AG04449 (cell line): Measurements from ENCODE around the gene SOX6.
A peak's percentile ranks its signal among the peaks of the same experiment; 100 is the strongest.

Experiments used
- CTCF ChIA-PET: fragments of 350-600 bp; formaldehyde crosslinking; extraction: SDS; loops from one replicate; lab custom pipeline; 2021; ENCODE audit warnings: antibody characterized with exemption; lab: Yijun Ruan, JAX
- POLR2A ChIA-PET: fragments of 400-600, 350-600 bp; formaldehyde crosslinking; extraction: SDS; loops from one replicate; lab custom pipeline; 2020; ENCODE audit warnings: antibody characterized with exemption, inconsistent platforms; lab: Yijun Ruan, JAX
- DNase-seq: peaks from one replicate; pipeline ENCODE4 v3.0.0-alpha.2; 2010; ENCODE audit warnings: low read depth, low spot score
- H3K4me3 ChIP-seq: 2 replicates; pipeline ENCODE4 v1.5.1; 2011; ENCODE audit warnings: low read depth, mild to moderate bottlenecking, control low read depth, low read length
- TF ChIP-seq, protein P1 (sequence below): IDR thresholded peaks from one replicate; pipeline ENCODE4 v1.5.1; 2011; ENCODE audit warnings: mild to moderate bottlenecking, moderate library complexity, low read length, control low read depth, inconsistent platforms; ENCODE audit not compliant: insufficient read depth; ENCODE audit errors: missing control alignments

The SOX6 gene

DNA sequence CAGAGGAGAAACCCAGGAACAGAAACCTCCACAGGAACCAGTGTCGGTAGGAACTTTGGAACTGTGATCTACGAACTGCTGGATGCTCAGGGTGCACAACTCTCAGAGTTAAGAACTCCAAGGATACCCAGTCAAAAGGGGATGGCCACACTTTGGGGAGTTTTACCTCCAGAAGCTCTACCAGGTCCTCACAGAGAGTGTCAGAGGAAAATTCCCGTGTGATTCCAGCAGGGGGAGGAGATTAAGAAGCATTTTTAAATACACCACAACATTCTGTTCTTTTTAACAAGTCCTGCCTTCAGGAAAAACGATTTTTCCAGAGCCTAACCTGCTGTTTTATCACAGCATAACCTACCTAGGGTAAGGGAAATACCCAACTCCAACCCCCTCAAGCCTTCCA, 104.0 kb downstream of the SOX6 start:
- TF ChIP-seq, protein P1, sequence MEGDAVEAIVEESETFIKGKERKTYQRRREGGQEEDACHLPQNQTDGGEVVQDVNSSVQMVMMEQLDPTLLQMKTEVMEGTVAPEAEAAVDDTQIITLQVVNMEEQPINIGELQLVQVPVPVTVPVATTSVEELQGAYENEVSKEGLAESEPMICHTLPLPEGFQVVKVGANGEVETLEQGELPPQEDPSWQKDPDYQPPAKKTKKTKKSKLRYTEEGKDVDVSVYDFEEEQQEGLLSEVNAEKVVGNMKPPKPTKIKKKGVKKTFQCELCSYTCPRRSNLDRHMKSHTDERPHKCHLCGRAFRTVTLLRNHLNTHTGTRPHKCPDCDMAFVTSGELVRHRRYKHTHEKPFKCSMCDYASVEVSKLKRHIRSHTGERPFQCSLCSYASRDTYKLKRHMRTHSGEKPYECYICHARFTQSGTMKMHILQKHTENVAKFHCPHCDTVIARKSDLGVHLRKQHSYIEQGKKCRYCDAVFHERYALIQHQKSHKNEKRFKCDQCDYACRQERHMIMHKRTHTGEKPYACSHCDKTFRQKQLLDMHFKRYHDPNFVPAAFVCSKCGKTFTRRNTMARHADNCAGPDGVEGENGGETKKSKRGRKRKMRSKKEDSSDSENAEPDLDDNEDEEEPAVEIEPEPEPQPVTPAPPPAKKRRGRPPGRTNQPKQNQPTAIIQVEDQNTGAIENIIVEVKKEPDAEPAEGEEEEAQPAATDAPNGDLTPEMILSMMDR: peak; percentile 22

DNA sequence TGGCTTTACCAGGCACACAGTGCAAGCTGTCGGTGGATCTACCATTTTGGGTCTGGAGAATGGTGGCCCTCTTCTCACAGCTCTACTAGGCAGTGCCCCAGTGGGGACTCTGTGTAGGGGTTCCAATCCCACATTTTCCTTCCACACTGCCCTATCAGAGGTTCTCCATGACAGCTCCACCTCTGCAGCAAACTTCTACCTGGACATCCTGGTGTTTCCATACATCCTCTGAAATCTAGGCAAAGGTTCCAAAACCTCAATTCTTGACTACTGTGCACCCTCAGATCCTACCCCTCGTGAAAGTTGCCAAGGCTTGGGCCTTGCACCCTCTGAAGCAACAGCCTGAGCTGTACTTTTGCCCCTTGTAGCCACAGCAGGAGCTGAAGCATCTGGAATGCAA, 108.1 kb downstream of the SOX6 start:
- DNase-seq: no peak
- ChIA-PET CTCF (no interaction called here), POLR2A (no interaction called here)
- TF ChIP-seq, protein P1: no peak
- no peak overlapping the region for H3K4me3 ChIP-seq

More for the DNA sequence above, 104.0 kb downstream of the SOX6 start:
- no peak for DNase-seq
- H3K4me3 ChIP-seq: no peak overlapping the region
- ChIA-PET CTCF (no interaction called here), POLR2A (no interaction called here)

DNA sequence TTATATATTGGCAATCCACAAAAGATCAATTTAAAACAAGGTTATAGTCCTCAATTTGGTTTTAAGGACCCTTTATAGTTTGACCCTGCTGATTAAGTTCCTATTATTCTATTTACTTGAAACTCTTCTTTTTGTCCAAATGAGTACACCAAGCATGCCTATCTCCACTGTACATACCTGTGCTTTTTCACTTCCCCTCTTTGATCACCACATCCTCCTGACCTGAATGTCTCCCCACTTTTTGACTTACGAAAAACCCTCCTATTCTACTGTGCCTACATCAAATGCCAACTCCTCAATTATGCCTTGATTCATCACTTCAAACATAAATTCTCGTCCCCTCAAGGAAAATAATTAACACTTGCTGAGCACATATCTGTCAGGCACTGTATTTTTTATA, 113.5 kb downstream of the SOX6 start:
- CTCF ChIA-PET: no interaction called here

DNA sequence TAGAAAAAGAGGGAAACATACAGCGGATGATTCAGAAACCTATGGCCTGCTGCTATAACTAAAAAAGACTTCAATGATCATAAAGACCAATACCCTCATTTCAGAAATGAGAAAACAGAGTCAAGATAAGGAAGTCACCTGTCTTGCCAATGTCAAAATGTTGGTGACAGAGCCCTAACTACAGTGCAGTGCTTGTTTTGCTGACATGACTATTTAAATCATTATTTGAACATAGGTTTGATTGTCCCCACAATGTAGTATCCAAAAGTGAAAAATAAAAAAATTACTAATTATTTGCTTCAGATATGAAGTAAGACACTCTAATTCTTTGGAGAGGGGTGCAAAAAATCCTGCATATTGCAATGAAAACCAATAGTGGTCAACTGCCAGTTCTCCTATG, 115.7 kb downstream of the SOX6 start:
- H3K4me3 ChIP-seq: no peak overlapping the region
- TF ChIP-seq, protein P1: no peak
- DNase-seq: no peak
- CTCF ChIA-PET: no interaction called here
- POLR2A ChIA-PET: no interaction called here

More for the DNA sequence above, 113.5 kb downstream of the SOX6 start:
- TF ChIP-seq, protein P1: no peak
- DNase-seq: no peak
- H3K4me3 ChIP-seq: no peak overlapping the region
- POLR2A ChIA-PET: no interaction called here

DNA sequence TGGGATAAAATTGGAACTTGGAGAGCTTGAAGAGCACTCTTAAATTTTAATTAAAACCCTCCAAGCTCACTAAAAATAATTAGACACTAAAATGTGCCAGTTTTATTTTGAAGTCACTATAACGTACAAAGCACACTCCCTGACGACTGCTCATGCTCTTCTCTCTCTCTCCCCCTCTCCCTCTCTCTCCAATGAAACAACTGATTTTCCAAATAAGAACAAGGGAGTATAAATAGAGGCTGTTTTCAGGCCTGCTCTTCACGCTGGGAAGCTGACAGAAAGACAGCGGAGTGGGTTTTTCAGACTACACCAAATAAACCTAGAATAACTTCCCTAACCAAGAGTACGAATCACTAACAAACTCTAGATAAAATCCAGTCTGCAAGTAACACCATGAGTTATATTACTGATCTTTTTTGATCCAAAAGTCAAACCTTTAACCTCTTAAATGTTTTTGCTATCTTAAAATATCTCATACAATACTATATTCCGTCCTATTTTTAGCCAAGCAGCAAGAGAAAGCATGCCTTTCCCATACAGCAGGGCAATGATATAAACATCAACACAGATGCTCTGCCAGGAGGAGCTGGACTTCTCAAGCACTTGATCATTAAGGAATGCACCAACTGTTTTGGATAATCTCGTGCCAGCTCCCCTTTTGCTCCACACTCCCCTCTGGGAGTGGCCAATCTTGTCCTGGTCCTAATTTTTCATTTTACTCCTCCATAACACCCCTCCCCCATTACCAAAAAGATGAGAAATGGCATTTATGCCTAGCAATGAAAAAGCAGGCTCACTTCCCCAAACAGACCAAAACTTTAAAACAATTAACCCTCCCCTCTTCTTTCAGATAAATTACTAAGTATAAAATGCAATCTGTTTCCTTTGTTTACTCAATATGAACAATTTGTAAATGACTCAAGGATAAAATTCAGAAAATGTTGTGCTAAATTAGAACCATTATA, 116.9 kb downstream of the SOX6 start:
- CTCF ChIA-PET: no interaction called here

DNA sequence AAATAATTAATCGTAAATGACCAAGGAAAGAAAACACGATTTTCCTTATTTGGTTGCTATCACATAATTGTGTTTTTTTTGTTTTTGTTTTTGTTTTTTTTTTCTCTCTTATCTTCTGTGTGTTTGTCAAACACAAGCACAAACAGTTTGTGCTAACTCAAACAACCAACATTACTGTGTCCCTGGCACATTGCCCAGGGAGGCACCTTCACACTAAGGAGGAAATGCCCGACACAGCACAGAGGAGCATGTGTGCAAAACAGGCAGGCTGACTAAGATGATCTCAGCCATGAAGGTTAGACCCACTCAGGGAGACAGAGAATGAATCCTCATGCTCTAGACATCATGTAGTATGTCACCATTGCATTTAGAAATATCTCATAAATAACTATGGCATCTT, 130.1 kb downstream of the SOX6 start:
- peak; percentile 12 for DNase-seq

More for the DNA sequence above, 116.9 kb downstream of the SOX6 start:
- no peak for DNase-seq
- TF ChIP-seq, protein P1: no peak
- POLR2A ChIA-PET: no interaction called here
- no peak overlapping the region for H3K4me3 ChIP-seq

More for the DNA sequence above, 130.1 kb downstream of the SOX6 start:
- TF ChIP-seq, protein P1: no peak
- ChIA-PET POLR2A (no interaction called here), CTCF (no interaction called here)
- H3K4me3 ChIP-seq: no peak overlapping the region
